ENCODE results near the gene PTPRQ. TPM values are rescaled to one million over a fixed set of nuclear protein-coding genes. Genes with fewer than 3 reads are reported as not detected.

Gene PTPRQ
- total RNA-seq, 3 donors from 2014 or later = 0.66 to 8.0 (median 4.0) TPM

DNA sequence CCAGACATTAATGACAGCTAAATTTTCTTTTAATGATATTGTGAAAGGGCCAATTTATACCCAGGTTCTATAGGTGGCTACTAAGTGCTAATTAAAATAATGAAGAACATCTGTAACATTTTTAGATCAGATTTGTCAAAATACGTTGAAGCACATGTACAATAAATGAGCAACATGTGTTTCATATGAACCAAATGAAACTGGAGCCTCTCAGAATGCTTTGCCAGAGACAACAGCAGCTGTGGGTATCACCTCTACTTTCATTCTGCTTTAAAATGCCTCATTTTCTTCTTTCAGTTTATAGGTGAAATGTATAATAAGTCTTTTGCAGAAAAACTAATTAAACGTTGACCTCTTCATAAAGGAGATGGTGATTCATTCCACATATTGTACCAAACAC lies 237.3 kb downstream of the PTPRQ start:
- intact Hi-C loops (cut with DNase I; ENCODE audit: low total_unique reads) = loop anchor here (5.0 kb wide), 1 partner anchor 721 kb away; no protein-coding TSS in a partner anchor
- no peaks in the 10 kb centered on the region for H3K27me3 ChIP-seq
- no peaks in the 10 kb centered on the region for H3K4me1 ChIP-seq
- no peak overlapping the region for H3K4me3 ChIP-seq
- TF ChIP-seq, protein P1, sequence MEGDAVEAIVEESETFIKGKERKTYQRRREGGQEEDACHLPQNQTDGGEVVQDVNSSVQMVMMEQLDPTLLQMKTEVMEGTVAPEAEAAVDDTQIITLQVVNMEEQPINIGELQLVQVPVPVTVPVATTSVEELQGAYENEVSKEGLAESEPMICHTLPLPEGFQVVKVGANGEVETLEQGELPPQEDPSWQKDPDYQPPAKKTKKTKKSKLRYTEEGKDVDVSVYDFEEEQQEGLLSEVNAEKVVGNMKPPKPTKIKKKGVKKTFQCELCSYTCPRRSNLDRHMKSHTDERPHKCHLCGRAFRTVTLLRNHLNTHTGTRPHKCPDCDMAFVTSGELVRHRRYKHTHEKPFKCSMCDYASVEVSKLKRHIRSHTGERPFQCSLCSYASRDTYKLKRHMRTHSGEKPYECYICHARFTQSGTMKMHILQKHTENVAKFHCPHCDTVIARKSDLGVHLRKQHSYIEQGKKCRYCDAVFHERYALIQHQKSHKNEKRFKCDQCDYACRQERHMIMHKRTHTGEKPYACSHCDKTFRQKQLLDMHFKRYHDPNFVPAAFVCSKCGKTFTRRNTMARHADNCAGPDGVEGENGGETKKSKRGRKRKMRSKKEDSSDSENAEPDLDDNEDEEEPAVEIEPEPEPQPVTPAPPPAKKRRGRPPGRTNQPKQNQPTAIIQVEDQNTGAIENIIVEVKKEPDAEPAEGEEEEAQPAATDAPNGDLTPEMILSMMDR (IDR thresholded peaks at IDR 0.05) = no peak
- TF ChIP-seq POLR2A (IDR thresholded peaks at IDR 0.05) = no peak
- no peak for TF ChIP-seq POLR2AphosphoS5 (IDR thresholded peaks at IDR 0.05)
- H3K36me3 ChIP-seq = no peaks in the 10 kb centered on the region
- H3K9me3 ChIP-seq = no peaks in the 10 kb centered on the region
- H3K27ac ChIP-seq = no peak overlapping the region
- DNase-seq (ENCODE audit: low spot score in 2 of 2) = no peak

DNA sequence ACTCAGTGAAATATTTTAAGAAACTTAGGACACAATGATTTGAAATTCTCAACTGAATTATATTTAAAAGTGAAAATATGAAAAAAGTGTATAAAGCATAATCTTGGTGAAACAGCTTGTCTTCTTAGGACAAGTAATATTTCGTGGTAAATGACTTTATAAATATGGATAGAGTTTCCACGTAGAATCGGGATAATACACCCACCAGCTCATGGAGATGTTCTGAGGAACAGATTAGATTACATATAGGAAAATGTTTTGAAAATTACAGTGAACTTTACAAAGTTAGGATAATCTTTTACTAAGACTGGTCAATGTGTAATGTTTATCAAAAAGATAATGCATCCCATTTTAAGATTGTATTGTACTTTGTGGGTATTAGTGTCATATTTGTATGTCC lies 237.8 kb downstream of the PTPRQ start:
- TF ChIP-seq, protein P1 (IDR thresholded peaks at IDR 0.05) = no peak
- no peak for TF ChIP-seq POLR2A (IDR thresholded peaks at IDR 0.05)
- TF ChIP-seq POLR2AphosphoS5 (IDR thresholded peaks at IDR 0.05) = no peak
- H3K4me3 ChIP-seq = no peak overlapping the region
- DNase-seq (ENCODE audit: low spot score in 2 of 2) = no peak
- H3K27ac ChIP-seq = no peak overlapping the region
- H3K4me1 ChIP-seq = no peaks in the 10 kb centered on the region
- H3K36me3 ChIP-seq = no peaks in the 10 kb centered on the region
- H3K27me3 ChIP-seq = no peaks in the 10 kb centered on the region
- H3K9me3 ChIP-seq = no peaks in the 10 kb centered on the region
- intact Hi-C loops (cut with DNase I; ENCODE audit: low total_unique reads) = loop anchor here (5.0 kb wide), 1 partner anchor 721 kb away; no protein-coding TSS in a partner anchor

DNA sequence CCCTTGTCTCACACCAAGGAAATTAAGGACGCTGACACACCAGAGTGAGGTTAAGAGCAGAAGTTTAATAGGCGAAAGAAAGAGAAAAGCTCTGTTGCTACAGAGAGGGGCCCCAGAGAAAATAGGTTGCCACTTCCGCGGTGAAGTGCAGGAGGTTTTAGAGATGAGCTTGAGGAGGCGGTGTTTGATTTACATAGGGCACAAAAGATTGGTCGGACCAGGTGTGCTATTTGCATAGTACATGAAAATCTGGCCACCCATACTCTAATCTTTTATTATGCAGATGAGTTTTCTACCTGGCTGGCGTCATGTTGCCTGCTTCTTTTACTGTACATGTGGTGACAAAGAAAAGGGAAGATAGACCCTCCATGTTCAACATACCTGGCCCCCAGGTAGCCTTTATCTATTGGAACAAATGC lies 240.1 kb downstream of the PTPRQ start:
- H3K27ac ChIP-seq = no peak overlapping the region
- no peak overlapping the region for H3K4me3 ChIP-seq
- H3K4me1 ChIP-seq = no peaks in the 10 kb centered on the region
- intact Hi-C loops (cut with DNase I; ENCODE audit: low total_unique reads) = loop anchor here (5.0 kb wide), 1 partner anchor 718 kb away; no protein-coding TSS in a partner anchor
- no peak for DNase-seq (ENCODE audit: low spot score in 2 of 2)
- no peaks in the 10 kb centered on the region for H3K9me3 ChIP-seq
- H3K36me3 ChIP-seq = no peaks in the 10 kb centered on the region
- no peaks in the 10 kb centered on the region for H3K27me3 ChIP-seq
- TF ChIP-seq POLR2A (IDR thresholded peaks at IDR 0.05) (no peak), POLR2AphosphoS5 (IDR thresholded peaks at IDR 0.05) (no peak)
- TF ChIP-seq, protein P1 (IDR thresholded peaks at IDR 0.05) = no peak

- Histone ChIP-seq H3K36me3 (no peaks in the 10 kb centered on the region), H3K27me3 (no peaks in the 10 kb centered on the region), H3K4me3 (no peak overlapping the region), H3K9me3 (no peaks in the 10 kb centered on the region), H3K27ac (no peak overlapping the region), H3K4me1 (no peaks in the 10 kb centered on the region)
- intact Hi-C loops (cut with DNase I; ENCODE audit: low total_unique reads) = no loop called here
- TF ChIP-seq, protein P1 (IDR thresholded peaks at IDR 0.05) = no peak
- TF ChIP-seq POLR2AphosphoS5 (IDR thresholded peaks at IDR 0.05) (no peak), POLR2A (IDR thresholded peaks at IDR 0.05) (no peak)
- no peak for DNase-seq (ENCODE audit: low spot score in 2 of 2)
These were observed 246.1 kb downstream of the PTPRQ start for GRCh38 chr12:80690090-80690489.

DNA sequence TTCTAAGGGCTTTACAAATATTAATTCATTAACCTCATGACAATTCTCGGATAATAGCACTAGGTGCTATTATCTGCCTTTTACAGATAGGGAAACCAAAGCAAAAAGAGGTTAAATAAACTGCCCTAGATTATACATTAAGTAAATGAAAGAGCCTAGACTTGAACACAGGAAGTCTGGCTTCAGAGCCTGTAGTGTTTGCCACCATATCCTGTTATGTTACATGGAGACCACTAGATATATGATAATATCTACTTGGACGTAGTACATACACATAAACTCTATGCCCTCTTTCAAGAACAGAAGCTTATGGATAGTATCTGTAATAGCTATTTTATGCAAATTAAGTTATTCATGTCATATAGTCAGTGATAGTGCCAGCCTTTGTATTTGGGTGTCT lies 246.5 kb downstream of the PTPRQ start:
- Histone ChIP-seq H3K4me3 (no peak overlapping the region), H3K27me3 (no peaks in the 10 kb centered on the region), H3K27ac (no peak overlapping the region), H3K4me1 (no peaks in the 10 kb centered on the region), H3K36me3 (no peaks in the 10 kb centered on the region), H3K9me3 (no peaks in the 10 kb centered on the region)
- intact Hi-C loops (cut with DNase I; ENCODE audit: low total_unique reads) = no loop called here
- TF ChIP-seq, protein P1 (IDR thresholded peaks at IDR 0.05) = no peak
- TF ChIP-seq POLR2AphosphoS5 (IDR thresholded peaks at IDR 0.05) (no peak), POLR2A (IDR thresholded peaks at IDR 0.05) (no peak)
- DNase-seq (ENCODE audit: low spot score in 2 of 2) = no peak
